GM18870 (cell line): ENCODE results near the gene PIAS4.

Experiments used
- ATAC-seq: cut with Tn5 transposase; IDR thresholded peaks from one replicate; pipeline ENCODE4 v1.9.1; 2021; ENCODE audit warnings: moderate library complexity; ENCODE audit not compliant: unreplicated experiment

Gene PIAS4

GRCh38 chr19:4068047-4068966 is 60.8 kb downstream of the PIAS4 start:
- no peak for ATAC-seq

GRCh38 chr19:4069331-4069959 is 61.9 kb downstream of the PIAS4 start:
- ATAC-seq: no peak

- ATAC-seq: no peak
Observed at GRCh38 chr19:4071610-4072009, 64.1 kb downstream of the PIAS4 start.

GRCh38 chr19:4075373-4075772 is 67.8 kb downstream of the PIAS4 start:
- no peak for ATAC-seq

GRCh38 chr19:4077007-4077374 is 69.5 kb downstream of the PIAS4 start:
- ATAC-seq: no peak

GRCh38 chr19:4077800-4078684 is 70.5 kb downstream of the PIAS4 start:
- no peak for ATAC-seq

- no peak for ATAC-seq
Observed at GRCh38 chr19:4080473-4080872, 72.9 kb downstream of the PIAS4 start.

GRCh38 chr19:4081441-4082129 is 74.0 kb downstream of the PIAS4 start:
- no peak for ATAC-seq

GRCh38 chr19:4082172-4082571 is 74.6 kb downstream of the PIAS4 start:
- no peak for ATAC-seq

GRCh38 chr19:4083677-4084546 is 76.4 kb downstream of the PIAS4 start:
- no peak for ATAC-seq

GRCh38 chr19:4084547-4084877 is 77.0 kb downstream of the PIAS4 start:
- ATAC-seq: no peak

- no peak for ATAC-seq
Observed at GRCh38 chr19:4086411-4086867, 78.9 kb downstream of the PIAS4 start.

GRCh38 chr19:4087787-4088679 is 80.5 kb downstream of the PIAS4 start:
- ATAC-seq: no peak

- no peak for ATAC-seq
Observed at GRCh38 chr19:4088975-4089374, 81.4 kb downstream of the PIAS4 start.
